ENCODE data around the gene LCE7A. TPM values are rescaled to one million over a fixed set of nuclear protein-coding genes. Genes with fewer than 3 reads are reported as not detected.

LCE7A gene
- total RNA-seq, 1 experiment from 2014 or later: not detected

DNA sequence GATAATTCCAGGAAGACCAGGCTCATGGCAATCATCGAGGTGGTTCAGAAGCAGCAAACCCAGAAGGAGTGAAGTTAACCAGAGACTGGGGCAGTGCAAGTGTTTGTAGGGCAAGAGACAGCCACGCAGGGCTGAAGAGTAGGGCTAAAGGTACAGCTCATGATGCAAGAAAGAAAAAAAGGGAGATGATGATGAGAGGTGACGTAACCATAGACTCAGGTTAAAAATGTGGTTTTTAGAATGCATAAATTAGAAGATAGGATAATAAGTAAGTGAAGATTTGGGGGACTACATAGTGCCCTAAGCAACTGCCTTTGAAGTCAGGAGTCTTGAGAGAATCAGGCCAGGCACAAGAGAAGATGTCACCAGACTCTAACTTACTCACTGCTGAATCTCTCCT lies 333 bp downstream of the LCE7A start:
- H3K9me3 Mint-ChIP-seq: peaks cover 82% of the 10 kb centered on the region
- no peaks in the 10 kb centered on the region for H3K4me1 Mint-ChIP-seq
- H3K27me3 Mint-ChIP-seq (ENCODE audit: low read depth): peaks cover 10% of the 10 kb centered on the region; the same call in 1 of the 2 replicates
- ChIA-PET POLR2A (no interaction called here), CTCF (no interaction called here)
- ATAC-seq (no peak), DNase-seq (ENCODE audit: low spot score) (no peak)
- no peak overlapping the region for H3K27ac Mint-ChIP-seq
- peaks cover 60% of the 10 kb centered on the region for H3K36me3 Mint-ChIP-seq
- no peak overlapping the region for H3K4me3 Mint-ChIP-seq
- TF ChIP-seq, protein P1, sequence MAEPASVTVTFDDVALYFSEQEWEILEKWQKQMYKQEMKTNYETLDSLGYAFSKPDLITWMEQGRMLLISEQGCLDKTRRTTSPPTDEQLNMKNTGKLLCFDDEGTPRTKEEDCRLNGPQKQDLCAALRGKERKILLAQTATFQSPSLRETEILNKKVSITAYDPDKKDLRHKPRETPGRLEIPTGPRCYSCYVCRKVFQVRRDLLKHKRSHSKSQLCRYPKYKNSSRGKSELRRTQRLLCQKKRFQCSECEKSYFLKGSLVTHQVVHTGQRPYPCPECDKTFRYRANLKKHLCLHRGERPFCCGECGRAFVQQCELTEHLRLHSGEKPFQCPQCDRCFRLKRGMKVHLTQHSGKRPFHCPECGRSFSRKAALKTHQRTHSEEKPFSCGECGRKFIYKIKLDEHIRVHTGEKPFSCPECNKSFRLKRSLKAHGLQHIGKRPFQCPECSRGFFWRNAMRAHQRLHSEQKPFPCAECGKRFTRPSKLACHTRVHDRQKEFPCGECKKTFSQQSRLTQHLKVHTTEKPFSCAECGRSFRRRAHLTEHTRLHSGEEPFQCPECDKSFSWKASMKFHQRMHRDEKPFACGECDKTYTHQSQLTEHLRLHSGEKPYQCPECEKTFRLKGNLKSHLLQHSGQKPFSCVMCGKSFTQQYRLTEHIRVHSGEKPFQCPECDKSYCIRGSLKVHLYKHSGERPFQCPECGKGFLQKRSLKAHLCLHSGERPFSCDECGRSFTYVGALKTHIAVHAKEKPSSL (CRISPR knock-in tag; conservative IDR thresholded peaks at IDR 0.05): no peak
- TF ChIP-seq GRHL2 (CRISPR knock-in tag; IDR thresholded peaks at IDR 0.05; ENCODE audit: insufficient replicate concordance, severe bottlenecking): no peak
- TF ChIP-seq, protein P2, sequence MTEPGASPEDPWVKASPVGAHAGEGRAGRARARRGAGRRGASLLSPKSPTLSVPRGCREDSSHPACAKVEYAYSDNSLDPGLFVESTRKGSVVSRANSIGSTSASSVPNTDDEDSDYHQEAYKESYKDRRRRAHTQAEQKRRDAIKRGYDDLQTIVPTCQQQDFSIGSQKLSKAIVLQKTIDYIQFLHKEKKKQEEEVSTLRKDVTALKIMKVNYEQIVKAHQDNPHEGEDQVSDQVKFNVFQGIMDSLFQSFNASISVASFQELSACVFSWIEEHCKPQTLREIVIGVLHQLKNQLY (CRISPR knock-in tag; IDR thresholded peaks at IDR 0.05): no peak

DNA sequence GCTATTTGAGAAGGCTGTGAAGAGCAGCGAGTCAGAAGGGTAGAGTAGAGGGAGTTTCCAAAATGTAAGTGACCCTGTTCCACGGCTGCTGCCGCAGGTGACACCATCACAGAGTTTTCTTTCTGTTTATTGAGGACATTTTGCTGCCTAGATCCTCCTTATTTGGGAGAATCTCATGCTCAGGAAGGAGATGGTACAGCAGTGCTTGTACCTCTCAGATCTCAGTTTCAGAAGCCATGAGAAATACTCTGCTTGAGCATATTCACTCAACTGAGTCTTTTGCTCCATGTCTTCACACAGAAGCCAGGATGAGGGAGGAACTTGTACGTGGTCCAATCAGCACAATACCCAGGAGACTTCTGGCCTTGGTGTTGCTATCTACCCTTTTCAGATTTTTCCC lies 1.6 kb downstream of the LCE7A start:
- Mint-ChIP-seq H3K9me3 (peaks cover 70% of the 10 kb centered on the region), H3K27ac (no peak overlapping the region), H3K27me3 (ENCODE audit: low read depth) (peaks cover 10% of the 10 kb centered on the region; the same call in 1 of the 2 replicates), H3K4me3 (no peak overlapping the region), H3K4me1 (no peaks in the 10 kb centered on the region), H3K36me3 (peaks cover 50% of the 10 kb centered on the region)
- DNase-seq (ENCODE audit: low spot score) (no peak), ATAC-seq (no peak)
- POLR2A ChIA-PET: no interaction called here
- CTCF ChIA-PET: interaction anchor here (0.6 kb wide), 1 partner anchor 8 kb away, joined by 3 read pairs; no protein-coding TSS in a partner anchor
- TF ChIP-seq TEAD4 (CRISPR knock-in tag; IDR thresholded peaks at IDR 0.05) (no peak), SOX15 (CRISPR knock-in tag; IDR thresholded peaks at IDR 0.05) (no peak), NFYB (CRISPR knock-in tag; conservative IDR thresholded peaks at IDR 0.05; ENCODE audit: low read depth) (no peak), JUN (CRISPR knock-in tag; IDR thresholded peaks at IDR 0.05) (no peak)
- TF ChIP-seq, protein P3, sequence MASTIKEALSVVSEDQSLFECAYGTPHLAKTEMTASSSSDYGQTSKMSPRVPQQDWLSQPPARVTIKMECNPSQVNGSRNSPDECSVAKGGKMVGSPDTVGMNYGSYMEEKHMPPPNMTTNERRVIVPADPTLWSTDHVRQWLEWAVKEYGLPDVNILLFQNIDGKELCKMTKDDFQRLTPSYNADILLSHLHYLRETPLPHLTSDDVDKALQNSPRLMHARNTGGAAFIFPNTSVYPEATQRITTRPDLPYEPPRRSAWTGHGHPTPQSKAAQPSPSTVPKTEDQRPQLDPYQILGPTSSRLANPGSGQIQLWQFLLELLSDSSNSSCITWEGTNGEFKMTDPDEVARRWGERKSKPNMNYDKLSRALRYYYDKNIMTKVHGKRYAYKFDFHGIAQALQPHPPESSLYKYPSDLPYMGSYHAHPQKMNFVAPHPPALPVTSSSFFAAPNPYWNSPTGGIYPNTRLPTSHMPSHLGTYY (CRISPR knock-in tag; IDR thresholded peaks at IDR 0.05): no peak
- TF ChIP-seq, protein P4, sequence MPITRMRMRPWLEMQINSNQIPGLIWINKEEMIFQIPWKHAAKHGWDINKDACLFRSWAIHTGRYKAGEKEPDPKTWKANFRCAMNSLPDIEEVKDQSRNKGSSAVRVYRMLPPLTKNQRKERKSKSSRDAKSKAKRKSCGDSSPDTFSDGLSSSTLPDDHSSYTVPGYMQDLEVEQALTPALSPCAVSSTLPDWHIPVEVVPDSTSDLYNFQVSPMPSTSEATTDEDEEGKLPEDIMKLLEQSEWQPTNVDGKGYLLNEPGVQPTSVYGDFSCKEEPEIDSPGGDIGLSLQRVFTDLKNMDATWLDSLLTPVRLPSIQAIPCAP (CRISPR knock-in tag; IDR thresholded peaks at IDR 0.05): no peak
- TF ChIP-seq, protein P5, sequence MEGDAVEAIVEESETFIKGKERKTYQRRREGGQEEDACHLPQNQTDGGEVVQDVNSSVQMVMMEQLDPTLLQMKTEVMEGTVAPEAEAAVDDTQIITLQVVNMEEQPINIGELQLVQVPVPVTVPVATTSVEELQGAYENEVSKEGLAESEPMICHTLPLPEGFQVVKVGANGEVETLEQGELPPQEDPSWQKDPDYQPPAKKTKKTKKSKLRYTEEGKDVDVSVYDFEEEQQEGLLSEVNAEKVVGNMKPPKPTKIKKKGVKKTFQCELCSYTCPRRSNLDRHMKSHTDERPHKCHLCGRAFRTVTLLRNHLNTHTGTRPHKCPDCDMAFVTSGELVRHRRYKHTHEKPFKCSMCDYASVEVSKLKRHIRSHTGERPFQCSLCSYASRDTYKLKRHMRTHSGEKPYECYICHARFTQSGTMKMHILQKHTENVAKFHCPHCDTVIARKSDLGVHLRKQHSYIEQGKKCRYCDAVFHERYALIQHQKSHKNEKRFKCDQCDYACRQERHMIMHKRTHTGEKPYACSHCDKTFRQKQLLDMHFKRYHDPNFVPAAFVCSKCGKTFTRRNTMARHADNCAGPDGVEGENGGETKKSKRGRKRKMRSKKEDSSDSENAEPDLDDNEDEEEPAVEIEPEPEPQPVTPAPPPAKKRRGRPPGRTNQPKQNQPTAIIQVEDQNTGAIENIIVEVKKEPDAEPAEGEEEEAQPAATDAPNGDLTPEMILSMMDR (IDR thresholded peaks at IDR 0.05): no peak

DNA sequence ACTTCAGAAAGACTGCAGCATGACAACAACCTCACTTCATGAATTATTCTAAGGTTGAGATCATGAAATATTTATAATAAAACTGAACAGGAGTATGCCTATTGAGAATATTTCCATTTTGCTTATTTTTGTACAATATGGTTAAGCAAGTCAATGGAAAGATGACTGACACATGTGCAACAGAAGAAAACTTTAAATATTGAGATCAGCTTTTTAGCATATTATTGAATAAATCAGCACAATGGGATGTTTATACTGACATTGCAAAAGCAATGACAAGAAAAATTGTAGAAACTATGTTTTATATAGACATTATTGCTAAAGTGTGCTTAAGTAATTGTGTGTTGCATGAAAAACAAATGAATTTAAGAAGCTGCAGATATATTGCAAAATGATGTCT lies 4.6 kb downstream of the LCE7A start:
- Mint-ChIP-seq H3K9me3 (peaks cover 42% of the 10 kb centered on the region), H3K27ac (no peak overlapping the region), H3K4me3 (no peak overlapping the region), H3K36me3 (peaks cover 28% of the 10 kb centered on the region), H3K27me3 (ENCODE audit: low read depth) (peaks cover 10% of the 10 kb centered on the region; the same call in 1 of the 2 replicates), H3K4me1 (no peaks in the 10 kb centered on the region)
- CTCF ChIA-PET: interaction anchor here (1.2 kb wide), 1 partner anchor 14 kb away, joined by 5 read pairs; the partner anchor contains the start of gene SMCP
- ATAC-seq: no peak
- no peak for DNase-seq (ENCODE audit: low spot score)
- POLR2A ChIA-PET: no interaction called here
- TF ChIP-seq CREM (CRISPR knock-in tag; IDR thresholded peaks at IDR 0.05): no peak
- TF ChIP-seq HMGA2 (CRISPR knock-in tag; IDR thresholded peaks at IDR 0.05): no peak
- TF ChIP-seq, protein P6, sequence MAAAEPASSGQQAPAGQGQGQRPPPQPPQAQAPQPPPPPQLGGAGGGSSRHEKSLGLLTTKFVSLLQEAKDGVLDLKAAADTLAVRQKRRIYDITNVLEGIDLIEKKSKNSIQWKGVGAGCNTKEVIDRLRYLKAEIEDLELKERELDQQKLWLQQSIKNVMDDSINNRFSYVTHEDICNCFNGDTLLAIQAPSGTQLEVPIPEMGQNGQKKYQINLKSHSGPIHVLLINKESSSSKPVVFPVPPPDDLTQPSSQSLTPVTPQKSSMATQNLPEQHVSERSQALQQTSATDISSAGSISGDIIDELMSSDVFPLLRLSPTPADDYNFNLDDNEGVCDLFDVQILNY (CRISPR knock-in tag; IDR thresholded peaks at IDR 0.05): no peak
- TF ChIP-seq, protein P7, sequence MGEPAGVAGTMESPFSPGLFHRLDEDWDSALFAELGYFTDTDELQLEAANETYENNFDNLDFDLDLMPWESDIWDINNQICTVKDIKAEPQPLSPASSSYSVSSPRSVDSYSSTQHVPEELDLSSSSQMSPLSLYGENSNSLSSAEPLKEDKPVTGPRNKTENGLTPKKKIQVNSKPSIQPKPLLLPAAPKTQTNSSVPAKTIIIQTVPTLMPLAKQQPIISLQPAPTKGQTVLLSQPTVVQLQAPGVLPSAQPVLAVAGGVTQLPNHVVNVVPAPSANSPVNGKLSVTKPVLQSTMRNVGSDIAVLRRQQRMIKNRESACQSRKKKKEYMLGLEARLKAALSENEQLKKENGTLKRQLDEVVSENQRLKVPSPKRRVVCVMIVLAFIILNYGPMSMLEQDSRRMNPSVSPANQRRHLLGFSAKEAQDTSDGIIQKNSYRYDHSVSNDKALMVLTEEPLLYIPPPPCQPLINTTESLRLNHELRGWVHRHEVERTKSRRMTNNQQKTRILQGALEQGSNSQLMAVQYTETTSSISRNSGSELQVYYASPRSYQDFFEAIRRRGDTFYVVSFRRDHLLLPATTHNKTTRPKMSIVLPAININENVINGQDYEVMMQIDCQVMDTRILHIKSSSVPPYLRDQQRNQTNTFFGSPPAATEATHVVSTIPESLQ (CRISPR knock-in tag; IDR thresholded peaks at IDR 0.05): no peak
- TF ChIP-seq, protein P8, sequence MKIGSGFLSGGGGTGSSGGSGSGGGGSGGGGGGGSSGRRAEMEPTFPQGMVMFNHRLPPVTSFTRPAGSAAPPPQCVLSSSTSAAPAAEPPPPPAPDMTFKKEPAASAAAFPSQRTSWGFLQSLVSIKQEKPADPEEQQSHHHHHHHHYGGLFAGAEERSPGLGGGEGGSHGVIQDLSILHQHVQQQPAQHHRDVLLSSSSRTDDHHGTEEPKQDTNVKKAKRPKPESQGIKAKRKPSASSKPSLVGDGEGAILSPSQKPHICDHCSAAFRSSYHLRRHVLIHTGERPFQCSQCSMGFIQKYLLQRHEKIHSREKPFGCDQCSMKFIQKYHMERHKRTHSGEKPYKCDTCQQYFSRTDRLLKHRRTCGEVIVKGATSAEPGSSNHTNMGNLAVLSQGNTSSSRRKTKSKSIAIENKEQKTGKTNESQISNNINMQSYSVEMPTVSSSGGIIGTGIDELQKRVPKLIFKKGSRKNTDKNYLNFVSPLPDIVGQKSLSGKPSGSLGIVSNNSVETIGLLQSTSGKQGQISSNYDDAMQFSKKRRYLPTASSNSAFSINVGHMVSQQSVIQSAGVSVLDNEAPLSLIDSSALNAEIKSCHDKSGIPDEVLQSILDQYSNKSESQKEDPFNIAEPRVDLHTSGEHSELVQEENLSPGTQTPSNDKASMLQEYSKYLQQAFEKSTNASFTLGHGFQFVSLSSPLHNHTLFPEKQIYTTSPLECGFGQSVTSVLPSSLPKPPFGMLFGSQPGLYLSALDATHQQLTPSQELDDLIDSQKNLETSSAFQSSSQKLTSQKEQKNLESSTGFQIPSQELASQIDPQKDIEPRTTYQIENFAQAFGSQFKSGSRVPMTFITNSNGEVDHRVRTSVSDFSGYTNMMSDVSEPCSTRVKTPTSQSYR (CRISPR knock-in tag; IDR thresholded peaks at IDR 0.05): no peak
- no peak for TF ChIP-seq ESRRA (CRISPR knock-in tag; IDR thresholded peaks at IDR 0.05; ENCODE audit: borderline replicate concordance)
- no peak for TF ChIP-seq ZNF317 (CRISPR knock-in tag; IDR thresholded peaks at IDR 0.05; ENCODE audit: borderline replicate concordance, low read depth)
- TF ChIP-seq, protein P9, sequence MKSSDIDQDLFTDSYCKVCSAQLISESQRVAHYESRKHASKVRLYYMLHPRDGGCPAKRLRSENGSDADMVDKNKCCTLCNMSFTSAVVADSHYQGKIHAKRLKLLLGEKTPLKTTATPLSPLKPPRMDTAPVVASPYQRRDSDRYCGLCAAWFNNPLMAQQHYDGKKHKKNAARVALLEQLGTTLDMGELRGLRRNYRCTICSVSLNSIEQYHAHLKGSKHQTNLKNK (CRISPR knock-in tag; IDR thresholded peaks at IDR 0.05): no peak
- no peak for TF ChIP-seq FOXJ3 (CRISPR knock-in tag; IDR thresholded peaks at IDR 0.05; ENCODE audit: borderline replicate concordance)

Data from WTC11 (cell line).